Measurements from ENCODE around the gene TMEM151B. TPM values are rescaled to one million over a fixed set of nuclear protein-coding genes. Genes with fewer than 3 reads are reported as not detected.

The TMEM151B gene
- total and polyA plus RNA-seq, 9 of the 15 experiments (the other 6 are each of a cell fraction or from before 2014, with no cell fraction given), result not detected

- no peak for TF ChIP-seq E2F1 (CRISPR knock-in tag; IDR thresholded peaks at IDR 0.05)
- TF ChIP-seq ZNF655 (CRISPR knock-in tag; IDR thresholded peaks at IDR 0.05), result no peak
- TF ChIP-seq ASH1L (IDR thresholded peaks at IDR 0.05; ENCODE audit: borderline replicate concordance, low read depth, partially characterized antibody), result no peak
- TF ChIP-seq ZNF133 (CRISPR knock-in tag; IDR thresholded peaks at IDR 0.05), result no peak
- no peak for TF ChIP-seq ATF6 (CRISPR knock-in tag; IDR thresholded peaks at IDR 0.05)
- TF ChIP-seq LARP7 (IDR thresholded peaks at IDR 0.05), result no peak
- TF ChIP-seq ZNF778 (CRISPR knock-in tag; IDR thresholded peaks at IDR 0.05), result no peak
- TF ChIP-seq POLR2A (conservative IDR thresholded peaks at IDR 0.05), result no peak
- no peak for TF ChIP-seq ZNF740 (CRISPR knock-in tag; IDR thresholded peaks at IDR 0.05)
- TF ChIP-seq ZNF740 (tag; IDR thresholded peaks at IDR 0.05), result no peak
- no peak for TF ChIP-seq BRF2 (IDR thresholded peaks at IDR 0.05; ENCODE audit: borderline replicate concordance, insufficient read depth, insufficient read length)
- TF ChIP-seq NELFE (IDR thresholded peaks at IDR 0.05; ENCODE audit: insufficient read depth, insufficient read length), result no peak
These were observed 36.5 kb downstream of the TMEM151B start (continued) for GRCh38 chr6:44306710-44307109.

Measured in K562 (cell line).